SK-N-SH (cell line): ENCODE results near the gene OR7G2. TPM values are rescaled to one million over a fixed set of nuclear protein-coding genes. Genes with fewer than 3 reads are reported as not detected.

Source experiments
- CTCF ChIA-PET: fragments of 300-600, 350-600 bp; formaldehyde crosslinking; extraction: SDS; loops from one replicate; lab custom pipeline; 2021; lab: Yijun Ruan, JAX
- POLR2A ChIA-PET: fragments of 350-600 bp; sonication (Branson Sonifier 250); formaldehyde crosslinking; extraction: SDS; loops from one replicate; lab custom pipeline; 2020; ENCODE audit warnings: antibody characterized with exemption, inconsistent platforms; lab: Yijun Ruan, JAX
- DNase-seq: peaks from one replicate; pipeline ENCODE4 v3.0.0; 2012
- H2AFZ ChIP-seq: fragments of 200-600 bp; sonication (generic); 2 replicates; pipeline ENCODE4 v1.8.1; 2016; ENCODE audit warnings: antibody characterized with exemption, mild to moderate bottlenecking, low read depth
- H3F3A ChIP-seq: fragments of 200-600 bp; sonication (generic); replicated peaks from 2 replicates; pipeline ENCODE3; 2016; ENCODE audit warnings: antibody characterized with exemption, mild to moderate bottlenecking; ENCODE audit not compliant: insufficient read depth
- H3K27ac ChIP-seq, 2 experiments: fragments of 200-500 bp in 1 of 2; fragments of 200-600 bp in 1 of 2; sonication (Bioruptor generic) in 1 of 2; sonication (generic), shearing (Covaris generic) in 1 of 2; 2 replicates each; pipeline versions ENCODE4 v1.5.1 to v1.6.1; 2014 to 2016; ENCODE audit warnings: low read depth in 2 of 2, inconsistent platforms in 1 of 2, low read length in 1 of 2, mild to moderate bottlenecking in 1 of 2, mixed read lengths in 1 of 2
- H3K27me3 ChIP-seq: fragments of 200-600 bp; sonication (generic), shearing (Covaris generic); 2 replicates; pipeline ENCODE4 v1.6.1; 2016; ENCODE audit warnings: mixed run types; ENCODE audit not compliant: insufficient read depth
- H3K36me3 ChIP-seq, 2 experiments: fragments of 200-500 bp in 1 of 2; fragments of 200-600 bp in 1 of 2; sonication (Bioruptor generic) in 1 of 2; sonication (generic) in 1 of 2; replicated peaks in 1 of 2; 2 replicates each; pipeline versions ENCODE3 to v1.5.1; 2014 to 2016; ENCODE audit warnings: low read length in 1 of 2, mild to moderate bottlenecking in 1 of 2; ENCODE audit not compliant: insufficient read depth in 2 of 2, control insufficient read depth in 1 of 2
- H3K4me1 ChIP-seq, 2 experiments: fragments of 200-500 bp in 1 of 2; fragments of 200-600 bp in 1 of 2; sonication (Bioruptor generic) in 1 of 2; sonication (generic), shearing (Covaris generic) in 1 of 2; 2 replicates each; pipeline versions ENCODE4 v1.5.1 to v1.6.1; 2014 to 2016; ENCODE audit warnings: low read depth in 1 of 2, low read length in 1 of 2, mixed run types in 1 of 2; ENCODE audit not compliant: insufficient read depth in 2 of 2, control insufficient read depth in 1 of 2
- H3K4me2 ChIP-seq: fragments of 200-600 bp; sonication (generic), shearing (Covaris generic); 2 replicates; pipeline ENCODE4 v1.6.1; 2017; ENCODE audit warnings: mixed run types
- H3K4me3 ChIP-seq, 2 experiments: fragments of 200-500 bp in 1 of 2; fragments of 200-600 bp in 1 of 2; sonication (Bioruptor generic) in 1 of 2; sonication (generic), shearing (Covaris generic) in 1 of 2; 2 replicates each; pipeline versions ENCODE4 v1.5.1 to v1.8.1; 2014 to 2016; ENCODE audit warnings: low read depth in 2 of 2, inconsistent platforms in 1 of 2, low read length in 1 of 2, mild to moderate bottlenecking in 1 of 2, mixed read lengths in 1 of 2, moderate library complexity in 1 of 2
- H3K79me2 ChIP-seq: fragments of 200-600 bp; sonication (generic); 2 replicates; pipeline ENCODE4 v1.8.1; 2017; ENCODE audit warnings: mild to moderate bottlenecking; ENCODE audit not compliant: insufficient read depth
- H3K9ac ChIP-seq: fragments of 200-600 bp; sonication (generic); 2 replicates; pipeline ENCODE4 v1.6.1; 2017; ENCODE audit warnings: mixed run types
- H3K9me2 ChIP-seq: fragments of 200-600 bp; sonication (generic); 2 replicates; pipeline ENCODE4 v1.6.1; 2017; ENCODE audit warnings: mixed run types
- H3K9me3 ChIP-seq: fragments of 200-600 bp; sonication (generic); 2 replicates; pipeline ENCODE4 v1.6.1; 2017; ENCODE audit warnings: mixed run types, mild to moderate bottlenecking, moderate library complexity
- H4K20me1 ChIP-seq: fragments of 200-600 bp; sonication (generic); 2 replicates; pipeline ENCODE4 v1.6.1; 2017; ENCODE audit warnings: mild to moderate bottlenecking, mixed run types; ENCODE audit not compliant: insufficient read depth
- FOSL2 ChIP-seq: IDR thresholded peaks from 2 replicates; pipeline ENCODE4 v1.4.0; 2012; ENCODE audit warnings: low read depth, mild to moderate bottlenecking, moderate library complexity, borderline replicate concordance
- FOXJ3 ChIP-seq: sonication (generic); formaldehyde crosslinking; IDR thresholded peaks from 2 replicates; pipeline ENCODE4 v1.5.1; 2020; ENCODE audit warnings: mild to moderate bottlenecking, missing genetic modification reagents
- GABPA ChIP-seq: IDR thresholded peaks from 2 replicates; pipeline ENCODE4 v1.4.0; 2012; ENCODE audit warnings: low read depth, mild to moderate bottlenecking
- MXI1 ChIP-seq: IDR thresholded peaks from 2 replicates; pipeline ENCODE4 v1.6.1; 2012; ENCODE audit warnings: mild to moderate bottlenecking, low read depth, low read length, improper control_type of control experiment
- POLR2AphosphoS5 ChIP-seq: IDR thresholded peaks from 2 replicates; pipeline ENCODE4 v1.6.1; 2012; ENCODE audit warnings: low read depth, low read length
- RCOR1 ChIP-seq: fragments of 150-350 bp; IDR thresholded peaks from 2 replicates; pipeline ENCODE4 v1.6.1; 2017; ENCODE audit warnings: antibody characterized with exemption, low read length
- RFX5 ChIP-seq: IDR thresholded peaks from 2 replicates; pipeline ENCODE4 v1.6.1; 2012; ENCODE audit warnings: mild to moderate bottlenecking, improper control_type of control experiment, low read length
- SIN3A ChIP-seq: IDR thresholded peaks from 2 replicates; pipeline ENCODE4 v1.6.1; 2012; ENCODE audit warnings: low read depth, mild to moderate bottlenecking, low read length, moderate library complexity, borderline replicate concordance
- SMC3 ChIP-seq: IDR thresholded peaks from 2 replicates; pipeline ENCODE4 v1.6.1; 2012; ENCODE audit warnings: low read depth, low read length, improper control_type of control experiment
- TCF12 ChIP-seq: IDR thresholded peaks from 2 replicates; pipeline ENCODE4 v1.4.0; 2012
- USF2 ChIP-seq: fragments of 150-350 bp; IDR thresholded peaks from 2 replicates; pipeline ENCODE4 v1.6.1; 2017; ENCODE audit warnings: antibody characterized with exemption, low read length, low read depth, borderline replicate concordance
- WGBS: methylation state at CpG from one replicate; pipeline ENCODE4 v1.1.6; 2017; ENCODE audit warnings: low lambda C conversion rate; 5-methylcytosine and 5-hydroxymethylcytosine counted together
- polyA plus RNA-seq, 3 experiments: library from polyadenylated mRNA; depleted of rRNA; stranded (reverse); fragments of >200 nt; gene quantifications; 2 replicates each; pipeline ENCODE4 v1.2.3, GENCODE V29; 2012
- TF ChIP-seq, protein P1 (sequence below): IDR thresholded peaks from 2 replicates; pipeline ENCODE4; 2012

Gene OR7G2
- polyA plus RNA-seq, 1 of the 3 experiments (the other 2 are of a cell fraction): not detected

- POLR2A ChIA-PET: no interaction called here
Observed at GRCh38 chr19:9065457-9066014, 41.7 kb downstream of the OR7G2 start.

DNA sequence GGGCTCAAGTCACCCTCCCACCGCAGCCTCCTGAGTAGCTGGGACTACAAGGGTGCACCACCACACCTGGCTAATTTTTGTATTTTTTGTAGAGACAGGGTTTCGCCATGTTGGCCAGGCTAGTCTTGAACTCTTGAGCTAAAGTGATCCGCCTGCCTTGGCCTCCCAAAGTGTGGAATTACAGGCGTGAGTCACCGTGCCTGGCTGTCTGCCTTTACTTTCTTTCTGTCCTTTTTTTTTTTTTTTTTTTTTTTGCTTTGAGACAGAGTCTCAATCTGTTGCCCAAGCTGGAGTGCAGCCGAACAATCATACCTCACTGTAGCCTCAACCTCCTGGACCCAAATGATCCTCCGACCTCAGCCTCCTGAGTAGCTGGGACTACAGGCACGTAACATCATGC lies 45.4 kb downstream of the OR7G2 start:
- H3K27ac ChIP-seq: no peak overlapping the region

More at GRCh38 chr19:9065457-9066014, 41.7 kb downstream of the OR7G2 start:
- H3K4me1 ChIP-seq: no peaks in the 10 kb centered on the region
- H3K27me3 ChIP-seq: peaks cover 16% of the 10 kb centered on the region; the same call in 1 of the 2 replicates
- no peak overlapping the region for H3K27ac ChIP-seq
- H4K20me1 ChIP-seq: no peaks in the 10 kb centered on the region
- H3K9me2 ChIP-seq: no peaks in the 10 kb centered on the region
- DNase-seq: no peak
- no peak overlapping the region for H3K4me3 ChIP-seq
- H3K79me2 ChIP-seq: no peaks in the 10 kb centered on the region
- no peak overlapping the region for H3K4me2 ChIP-seq
- no peaks in the 10 kb centered on the region for H3K36me3 ChIP-seq
- no peak overlapping the region for H2AFZ ChIP-seq
- TF ChIP-seq TCF12 (no peak), RCOR1 (no peak)
- TF ChIP-seq, all 33 proteins: peak for 0
- H3K9ac ChIP-seq: no peak overlapping the region
- H3K9me3 ChIP-seq: no peaks in the 10 kb centered on the region
- CTCF ChIA-PET: no interaction called here
- 7% methylated on average over 9 of the region's 12 CpGs for WGBS
- no peaks in the 10 kb centered on the region for H3F3A ChIP-seq

GRCh38 chr19:9060564-9061340 lies 46.5 kb downstream of the OR7G2 start:
- WGBS: 51% methylated on average over 17 of the region's 17 CpGs
- Histone ChIP-seq H3K27ac (no peak overlapping the region), H3K9me3 (no peaks in the 10 kb centered on the region), H2AFZ (no peak overlapping the region), H3K9ac (no peak overlapping the region), H4K20me1 (no peaks in the 10 kb centered on the region), H3K4me3 (no peak overlapping the region), H3K79me2 (no peaks in the 10 kb centered on the region), H3K4me2 (no peak overlapping the region), H3K4me1 (no peaks in the 10 kb centered on the region), H3K27me3 (peaks cover 13% of the 10 kb centered on the region; the same call in 1 of the 2 replicates), H3F3A (no peaks in the 10 kb centered on the region), H3K9me2 (no peaks in the 10 kb centered on the region), H3K36me3 (no peaks in the 10 kb centered on the region)
- DNase-seq: no peak
- ChIA-PET CTCF (no interaction called here), POLR2A (no interaction called here)
- TF ChIP-seq GABPA: no peak
- no peak for TF ChIP-seq RFX5
- no peak for TF ChIP-seq MXI1
- TF ChIP-seq USF2: no peak
- TF ChIP-seq, protein P1, sequence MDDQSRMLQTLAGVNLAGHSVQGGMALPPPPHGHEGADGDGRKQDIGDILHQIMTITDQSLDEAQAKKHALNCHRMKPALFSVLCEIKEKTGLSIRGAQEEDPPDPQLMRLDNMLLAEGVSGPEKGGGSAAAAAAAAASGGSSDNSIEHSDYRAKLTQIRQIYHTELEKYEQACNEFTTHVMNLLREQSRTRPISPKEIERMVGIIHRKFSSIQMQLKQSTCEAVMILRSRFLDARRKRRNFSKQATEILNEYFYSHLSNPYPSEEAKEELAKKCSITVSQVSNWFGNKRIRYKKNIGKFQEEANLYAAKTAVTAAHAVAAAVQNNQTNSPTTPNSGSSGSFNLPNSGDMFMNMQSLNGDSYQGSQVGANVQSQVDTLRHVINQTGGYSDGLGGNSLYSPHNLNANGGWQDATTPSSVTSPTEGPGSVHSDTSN: no peak
- TF ChIP-seq POLR2AphosphoS5: no peak
- no peak for TF ChIP-seq SIN3A
- TF ChIP-seq SMC3: no peak

More for the DNA sequence above, 45.4 kb downstream of the OR7G2 start:
- no peaks in the 10 kb centered on the region for H3K9me3 ChIP-seq
- H3F3A ChIP-seq: no peaks in the 10 kb centered on the region
- H3K27me3 ChIP-seq: peaks cover 20% of the 10 kb centered on the region; the same call in 1 of the 2 replicates
- no peak overlapping the region for H3K9ac ChIP-seq
- H3K9me2 ChIP-seq: no peaks in the 10 kb centered on the region
- ChIA-PET CTCF (no interaction called here), POLR2A (no interaction called here)
- H2AFZ ChIP-seq: no peak overlapping the region
- DNase-seq: no peak
- no peaks in the 10 kb centered on the region for H3K79me2 ChIP-seq
- H4K20me1 ChIP-seq: no peaks in the 10 kb centered on the region
- no peak overlapping the region for H3K4me2 ChIP-seq
- no peak for TF ChIP-seq FOXJ3 (CRISPR knock-in tag)
- TF ChIP-seq FOSL2: peak; percentile 26; the same call in 1 of the 2 replicates
- H3K4me1 ChIP-seq: no peaks in the 10 kb centered on the region
- H3K36me3 ChIP-seq: no peaks in the 10 kb centered on the region
- no peak overlapping the region for H3K4me3 ChIP-seq
- whole genome bisulfite sequencing: 32% methylated on average over 8 of the region's 8 CpGs
